HuH-7.5 (cell line): ENCODE measurements around the gene RAB7B.

ENCODE experiments used
- DNase-seq: peaks from one replicate; pipeline ENCODE4 v3.0.0; 2011; ENCODE audit warnings: low spot score

Gene RAB7B

DNA sequence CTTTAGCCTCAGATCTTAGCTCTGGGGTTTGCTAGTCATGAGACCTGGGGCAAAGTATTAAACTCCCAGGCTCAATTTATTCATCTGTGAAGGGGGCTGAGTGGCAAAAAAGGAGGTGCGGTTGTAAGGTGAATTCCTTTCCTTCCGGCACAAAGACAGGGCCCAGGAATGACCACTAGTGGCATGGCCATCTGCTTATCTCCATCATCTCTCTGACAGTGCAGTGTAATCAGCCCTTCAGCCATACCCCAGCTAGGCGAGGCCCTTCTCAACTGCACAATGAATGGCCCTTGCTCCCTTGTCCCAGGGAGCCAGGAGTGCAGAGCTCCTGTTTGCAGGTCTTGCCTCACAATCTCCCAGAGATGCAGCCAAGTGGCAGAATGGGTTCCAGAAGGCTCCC is 54.3 kb downstream of the RAB7B start:
- no peak for DNase-seq

DNA sequence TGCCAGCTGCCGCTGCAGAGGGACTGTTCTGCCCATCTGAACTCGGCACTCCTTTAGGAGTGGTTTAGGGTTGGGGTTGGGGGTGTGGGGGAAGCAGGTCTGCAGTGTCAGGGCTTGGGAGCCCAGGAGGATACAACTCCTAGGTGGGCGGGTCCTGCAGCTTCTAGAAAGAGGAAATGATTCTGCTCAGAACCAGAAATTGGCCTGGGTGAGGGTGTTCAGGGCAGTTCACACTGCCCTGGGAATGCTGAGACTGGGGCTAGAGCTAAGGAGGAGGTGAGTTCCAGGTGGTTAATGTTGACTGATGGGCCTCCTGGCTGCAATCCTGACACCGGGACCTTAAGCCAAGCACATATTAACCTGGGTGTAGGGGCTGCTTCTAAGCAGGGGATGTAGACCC is 55.2 kb downstream of the RAB7B start:
- DNase-seq: no peak

DNA sequence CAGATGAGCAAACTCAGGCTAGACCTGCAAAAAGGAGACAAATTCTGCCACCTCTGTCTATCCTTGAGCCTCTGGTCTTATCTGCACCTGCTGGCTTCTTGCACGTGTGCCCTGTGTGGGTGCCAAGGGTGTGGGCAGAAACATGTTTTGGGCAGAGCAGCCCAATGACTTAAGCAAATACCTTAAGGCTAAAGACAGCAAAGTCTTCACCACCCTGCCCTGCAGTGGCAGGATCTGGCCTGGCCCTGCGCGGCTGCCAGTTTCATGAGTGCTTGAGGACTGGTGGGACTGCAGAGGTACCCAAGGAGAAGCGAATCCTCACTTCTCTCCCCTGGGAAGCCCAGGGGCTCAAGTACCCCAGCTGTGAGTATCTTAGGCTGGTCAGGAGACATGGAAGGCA is 56.2 kb downstream of the RAB7B start:
- DNase-seq: no peak

DNA sequence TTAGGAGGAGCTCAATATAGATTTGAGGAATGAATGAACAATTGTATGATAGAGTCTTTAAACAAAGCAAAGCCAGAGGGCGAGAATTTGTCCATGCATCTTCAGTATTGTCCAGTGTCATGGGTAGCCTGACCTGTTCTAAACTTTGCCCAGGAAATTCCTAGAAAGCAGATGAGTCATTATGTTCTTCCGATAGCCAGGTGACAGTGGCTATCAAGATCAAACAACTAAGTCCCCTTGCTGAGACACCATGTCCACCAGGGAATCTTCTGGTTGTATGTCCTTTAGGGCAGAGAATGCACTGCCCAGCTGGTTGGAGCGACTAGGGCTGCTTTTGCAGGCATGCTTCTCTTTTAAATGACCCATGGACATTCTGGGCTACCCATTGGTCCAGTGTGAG is 58.1 kb downstream of the RAB7B start:
- no peak for DNase-seq

DNA sequence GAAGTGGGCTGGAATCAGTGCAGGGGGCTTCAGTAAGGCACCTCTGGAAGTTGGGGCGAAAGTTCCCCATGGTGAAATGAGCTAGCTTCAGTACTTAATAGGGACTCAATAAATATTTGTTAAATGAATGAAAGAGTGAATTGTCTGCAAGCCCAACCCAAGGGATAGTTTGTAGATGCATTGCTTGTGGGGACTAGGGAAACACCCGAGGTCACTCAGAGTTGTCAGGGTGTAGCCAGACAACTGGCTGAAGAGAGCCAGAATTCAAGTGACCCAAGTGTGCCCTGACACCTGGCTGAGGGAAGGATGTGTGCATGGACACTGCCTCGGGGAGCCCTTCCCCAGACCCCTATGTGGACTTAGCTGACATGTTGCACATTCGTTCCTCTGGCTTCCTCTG is 58.7 kb downstream of the RAB7B start:
- no peak for DNase-seq

DNA sequence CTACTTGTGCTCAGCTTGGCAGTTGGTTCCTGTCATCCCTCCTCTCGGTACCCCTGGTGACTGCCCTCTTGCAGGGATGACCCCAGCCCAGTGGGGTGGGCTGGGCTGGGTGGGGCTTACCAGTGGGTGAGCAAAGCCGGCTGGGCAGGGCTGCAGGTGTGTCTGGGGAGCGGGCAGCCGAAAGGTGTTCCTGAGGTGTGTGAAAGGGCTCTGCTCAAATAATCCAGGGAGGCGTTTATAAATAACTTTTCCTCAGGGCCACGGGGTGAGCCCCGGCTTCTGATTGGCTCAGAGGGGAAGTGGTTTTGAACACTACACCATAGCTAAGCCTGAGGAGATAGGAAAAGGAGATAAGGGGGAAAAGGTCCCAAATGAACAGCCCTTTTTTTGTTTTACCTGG is 60.0 kb downstream of the RAB7B start, which contains the start of gene SLC26A9:
TSS of gene SLC26A9 (minus strand) at position 212 of the 400 bp plus-strand sequence. CDS start 7,636 bp downstream, outside the sequence.
- DNase-seq: no peak

DNA sequence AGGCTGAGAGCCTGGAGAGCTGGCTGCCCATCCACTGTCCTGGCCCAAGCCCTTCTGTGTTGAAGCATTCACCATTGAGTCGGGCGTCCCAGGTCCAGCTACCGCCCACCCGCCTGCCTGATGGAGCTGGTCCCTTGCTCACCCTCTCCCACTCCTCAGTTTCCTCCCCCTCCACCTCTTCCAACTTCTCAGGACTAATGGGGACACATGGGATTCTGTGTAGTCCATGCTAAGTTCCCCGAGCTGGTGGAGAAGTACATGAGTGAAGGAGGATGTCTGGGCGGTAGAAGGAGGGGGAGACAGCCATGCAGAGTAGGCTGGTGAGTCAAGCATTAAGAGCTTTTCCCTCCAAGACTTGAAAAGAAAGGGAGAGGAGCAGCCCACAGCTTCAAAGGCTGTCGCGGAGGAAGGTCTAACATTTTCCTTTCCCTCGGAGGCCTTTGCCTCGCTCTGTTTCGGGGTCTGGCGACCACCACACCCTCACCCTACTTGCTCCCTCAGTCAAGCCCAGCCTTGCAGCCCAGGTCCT is 60.5 kb downstream of the RAB7B start:
- no peak for DNase-seq

DNA sequence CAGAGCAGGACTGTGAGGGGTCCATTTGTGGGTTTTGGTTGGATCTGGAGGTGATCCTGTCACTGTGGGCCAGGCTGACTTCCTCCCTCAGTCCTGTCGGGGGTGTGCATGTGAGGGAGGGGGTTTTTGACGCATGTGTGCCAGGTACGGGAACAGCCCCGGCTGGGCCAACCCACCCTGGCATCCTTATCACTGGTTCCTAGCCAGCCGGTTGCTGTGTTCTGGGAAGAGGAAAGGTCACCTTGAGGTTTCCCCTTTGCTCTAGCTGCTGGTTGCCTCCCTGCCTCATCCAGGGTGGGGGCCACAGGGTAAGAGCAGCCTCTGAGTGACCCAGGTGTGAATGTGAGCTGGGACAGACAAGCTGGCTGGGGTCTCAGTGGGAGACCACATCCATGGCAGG is 62.5 kb downstream of the RAB7B start:
- DNase-seq: no peak

DNA sequence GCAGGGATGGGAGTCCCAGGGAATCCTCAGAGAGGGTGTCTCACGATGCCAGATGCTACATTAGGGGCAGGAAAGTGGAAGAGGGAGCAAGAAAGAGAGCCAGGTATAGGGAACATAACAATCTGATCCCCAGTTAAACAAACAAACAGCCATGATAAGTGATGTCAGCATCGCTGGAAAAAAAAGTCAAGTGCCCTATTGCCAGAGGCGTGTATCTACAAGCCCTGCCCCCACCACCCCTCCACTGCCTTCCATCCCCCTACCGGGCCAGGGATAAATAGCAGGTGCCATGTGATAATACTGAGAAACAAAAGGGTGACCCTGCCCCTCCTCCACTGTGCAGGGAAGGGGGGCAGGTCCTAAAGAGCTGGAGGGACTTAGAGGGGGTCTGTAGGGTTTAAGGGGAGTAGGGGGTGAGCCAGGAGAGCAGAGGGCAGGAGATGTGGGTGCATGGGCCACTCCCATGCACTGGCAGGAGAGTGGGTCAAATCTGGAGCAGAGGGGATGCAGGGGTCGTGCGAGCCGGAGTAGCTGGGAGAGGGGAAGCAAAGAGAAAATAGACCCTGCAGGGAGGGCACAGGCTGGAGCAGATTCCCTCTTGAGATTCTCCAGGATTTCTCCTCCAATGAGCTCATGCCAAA is 63.4 kb downstream of the RAB7B start:
- DNase-seq: peak; percentile 41

DNA sequence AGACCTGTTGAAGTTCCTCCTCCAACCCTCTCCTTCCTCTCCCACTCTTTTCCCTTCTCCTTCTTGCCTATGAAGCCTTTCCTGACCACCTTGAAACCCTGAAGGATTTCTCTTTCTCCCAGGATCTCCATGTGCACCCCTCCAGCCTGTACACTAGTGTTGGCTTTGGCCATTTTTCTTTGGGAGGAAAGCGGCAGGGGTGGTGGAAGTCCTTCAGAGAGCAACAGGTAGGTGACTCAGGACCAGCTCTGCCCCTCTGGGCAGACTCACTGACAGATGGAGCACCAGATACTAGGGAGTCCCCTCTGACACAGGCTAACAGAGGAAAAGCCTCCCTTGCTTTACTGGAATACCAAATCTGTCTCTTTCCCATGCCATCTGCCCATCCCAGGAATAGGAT is 64.5 kb downstream of the RAB7B start:
- DNase-seq: no peak

DNA sequence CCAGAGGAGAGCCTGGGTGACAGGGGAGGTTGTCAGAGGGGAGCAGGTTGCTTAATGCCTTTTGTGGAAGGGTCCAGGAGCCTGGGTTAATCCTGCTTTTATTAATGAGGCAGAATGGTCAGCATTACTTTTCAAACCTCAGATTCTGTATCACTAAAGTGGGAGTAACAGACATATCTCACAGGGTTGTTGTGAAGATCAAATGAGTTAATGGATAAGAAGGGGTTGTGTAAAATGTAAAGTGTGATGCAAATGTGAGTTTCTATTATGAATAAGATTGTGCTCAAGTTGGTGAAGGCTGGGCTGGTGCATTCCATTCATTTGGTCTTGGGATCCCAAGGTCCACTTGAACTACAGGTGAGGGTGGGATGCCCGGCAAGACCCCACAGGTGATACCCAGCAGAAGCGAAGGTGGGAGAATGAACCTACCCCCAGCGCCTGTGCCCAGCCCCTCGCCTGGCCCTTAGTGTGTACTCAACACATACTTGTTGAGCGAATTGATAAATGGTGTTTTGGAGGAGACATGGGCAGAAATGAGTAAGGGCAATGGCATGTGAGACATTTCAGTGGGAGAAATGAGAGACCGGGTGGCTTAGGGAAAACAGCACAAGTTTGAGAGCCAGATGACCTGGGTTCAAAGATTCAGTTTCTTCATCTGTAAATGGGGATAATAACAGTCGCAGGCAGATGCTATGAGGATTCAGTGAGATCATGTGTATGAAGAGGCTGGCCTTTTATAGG is 66.2 kb downstream of the RAB7B start:
- no peak for DNase-seq

DNA sequence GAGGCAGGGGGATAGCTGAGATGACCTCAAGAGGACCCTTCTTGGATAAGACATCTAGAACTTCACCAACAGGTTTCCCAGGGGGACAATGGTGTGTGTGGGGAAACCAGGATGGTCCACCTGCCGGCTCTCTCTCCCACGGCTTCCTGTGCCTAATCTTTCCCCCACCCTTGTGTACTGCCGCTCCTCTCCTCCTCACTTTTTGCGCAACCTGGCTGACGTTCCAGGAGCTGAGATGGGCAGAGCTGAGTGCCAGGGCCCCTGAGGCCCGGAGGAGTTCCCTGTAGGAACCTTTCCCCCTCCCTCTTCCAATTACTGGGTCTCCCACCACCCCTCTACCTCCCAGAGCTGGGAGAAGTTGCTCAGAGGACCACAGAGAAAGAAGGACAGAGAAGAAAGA is 66.9 kb downstream of the RAB7B start:
- DNase-seq: no peak

DNA sequence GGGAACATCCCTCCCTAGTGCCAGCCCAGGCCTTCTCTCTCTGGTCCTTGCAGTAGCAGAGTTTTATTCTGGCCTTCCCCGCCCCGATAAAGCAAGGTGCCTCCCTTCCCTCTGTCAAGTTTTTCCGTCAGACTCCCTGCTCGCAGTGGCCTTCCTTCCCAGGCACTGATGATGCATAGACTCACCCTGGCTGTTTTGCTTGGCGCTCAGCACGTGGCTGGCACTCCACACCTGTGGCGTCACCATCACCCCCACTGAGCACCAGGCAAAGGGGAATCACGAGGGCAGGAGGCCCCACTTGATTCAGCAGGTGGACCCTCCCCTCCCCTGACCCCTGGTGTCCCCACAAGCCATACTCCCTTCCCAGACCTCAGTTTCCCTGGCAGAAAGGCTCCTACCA is 67.3 kb downstream of the RAB7B start:
- DNase-seq: no peak

DNA sequence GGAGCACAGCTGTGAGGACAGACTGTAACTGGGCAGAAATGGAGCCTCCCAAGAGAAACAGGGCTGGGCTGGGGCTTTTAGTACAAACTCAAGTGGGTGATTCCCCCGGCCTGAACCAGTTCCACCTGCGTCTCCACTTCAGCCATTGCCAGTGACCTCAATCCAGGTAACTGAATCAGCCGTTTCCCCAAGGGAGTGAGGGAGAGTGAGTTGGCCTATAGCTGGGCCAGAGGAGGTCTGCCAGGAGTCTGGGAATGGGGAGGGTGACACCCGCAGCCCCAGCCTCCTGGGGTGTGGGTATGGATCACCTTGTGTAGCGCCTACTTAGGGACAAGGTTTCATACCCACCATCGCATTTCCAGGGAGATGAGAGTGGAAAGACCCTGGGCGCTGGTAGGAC is 68.4 kb downstream of the RAB7B start:
- DNase-seq: no peak

DNA sequence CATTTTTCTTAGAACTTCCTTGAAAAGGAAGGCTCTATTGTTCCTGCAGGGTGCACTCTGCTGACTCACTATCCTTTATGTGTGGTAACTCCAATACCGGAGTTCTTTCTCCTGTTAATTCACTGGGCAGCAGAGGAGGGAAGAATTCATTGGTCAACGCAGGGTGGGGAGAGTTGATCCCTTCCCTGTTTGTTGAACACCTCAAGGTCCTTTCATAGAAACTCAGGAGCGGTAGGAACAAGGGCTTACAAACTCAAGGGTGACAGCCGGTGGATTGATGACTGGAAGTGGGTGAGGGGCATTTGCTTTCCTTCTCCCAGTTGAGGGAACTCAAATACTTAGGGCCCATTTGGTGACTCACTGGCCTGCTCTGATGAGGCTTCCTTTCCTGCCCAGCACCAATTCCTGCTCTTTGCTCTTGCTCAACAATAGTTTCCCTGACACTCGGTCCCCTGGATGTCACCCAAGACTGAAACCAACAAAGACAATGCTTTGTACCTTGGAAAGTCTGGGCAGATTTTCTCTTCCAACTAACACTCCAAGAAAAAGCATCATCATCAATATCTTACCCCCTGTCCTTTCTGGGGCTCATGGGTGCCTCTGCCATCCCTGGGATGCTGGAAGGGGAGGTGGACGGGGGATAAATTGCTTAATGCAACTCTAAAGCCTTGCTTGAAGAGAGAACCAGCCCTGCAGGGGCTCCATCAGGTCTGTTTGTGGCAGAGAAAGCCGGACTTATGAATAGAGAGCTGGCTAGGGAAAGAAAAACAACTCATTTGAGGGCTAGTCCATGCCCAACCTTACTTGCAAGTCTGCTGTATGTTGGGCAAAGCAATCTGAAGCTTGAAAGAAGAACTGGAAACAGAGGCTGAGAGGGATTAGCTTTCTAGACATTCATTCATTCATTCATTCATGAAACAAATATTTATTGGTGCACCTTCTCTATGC is 69.2 kb downstream of the RAB7B start:
- DNase-seq: no peak

DNA sequence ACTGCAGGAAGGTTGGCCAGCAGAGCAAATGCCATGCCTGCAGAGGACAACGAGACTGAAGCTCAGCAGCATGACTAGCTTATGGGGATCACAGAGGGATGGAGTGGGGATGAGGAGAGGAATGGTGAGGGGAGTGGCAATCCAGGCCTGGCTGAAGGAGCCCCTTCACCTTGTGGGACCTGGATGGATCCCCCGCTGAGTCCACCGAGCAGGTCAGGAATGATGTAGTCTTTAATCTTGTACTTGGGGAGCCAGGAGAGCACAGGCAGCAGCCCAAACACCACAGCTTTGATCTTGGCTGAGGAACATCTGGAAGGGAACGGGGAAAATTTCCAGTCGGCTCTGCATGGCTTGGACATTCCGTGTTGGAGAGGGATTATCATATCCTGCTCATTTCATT is 70.4 kb downstream of the RAB7B start:
- no peak for DNase-seq

DNA sequence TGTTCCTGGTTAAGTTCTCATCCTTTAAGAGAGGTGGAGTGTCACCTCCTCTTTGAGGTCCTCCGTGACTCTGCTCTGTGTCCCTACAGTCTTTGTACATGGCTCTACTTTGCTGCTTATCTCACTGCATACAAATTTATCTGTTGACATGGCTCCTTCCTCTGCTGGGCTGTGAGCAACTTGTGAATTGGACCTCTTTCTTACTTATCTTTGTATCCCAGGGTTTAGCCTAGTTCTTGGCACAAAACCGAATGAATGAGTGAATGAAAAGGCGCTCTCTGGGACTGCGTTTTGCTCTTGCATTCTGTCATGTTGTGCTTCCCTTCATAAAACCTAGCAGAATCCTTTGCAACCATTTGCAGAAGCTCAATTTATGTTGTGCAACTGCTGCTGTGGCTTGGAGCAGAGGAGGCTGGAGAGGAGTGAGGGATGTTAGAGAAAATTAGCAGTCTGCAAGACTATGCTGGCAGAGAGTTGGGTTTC is 72.4 kb downstream of the RAB7B start:
- no peak for DNase-seq

DNA sequence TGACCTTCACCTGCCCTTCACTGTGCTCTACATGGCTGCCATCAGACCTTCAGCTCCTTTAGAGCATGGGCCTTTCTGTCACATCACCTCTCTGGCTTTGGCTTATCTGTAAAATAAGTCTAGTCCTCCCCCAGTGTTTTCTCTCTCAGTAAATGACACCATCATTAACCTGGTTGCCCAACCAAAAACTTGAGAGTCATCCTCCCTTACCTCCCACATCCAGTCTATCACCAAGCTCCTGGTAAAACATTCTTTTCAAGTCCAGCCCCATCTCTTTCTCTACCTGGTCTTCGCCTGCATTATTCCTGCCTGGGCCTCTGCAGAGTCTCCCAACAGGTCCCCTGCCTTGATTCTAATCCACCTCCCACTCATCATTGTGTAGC is 73.0 kb downstream of the RAB7B start:
- no peak for DNase-seq

DNA sequence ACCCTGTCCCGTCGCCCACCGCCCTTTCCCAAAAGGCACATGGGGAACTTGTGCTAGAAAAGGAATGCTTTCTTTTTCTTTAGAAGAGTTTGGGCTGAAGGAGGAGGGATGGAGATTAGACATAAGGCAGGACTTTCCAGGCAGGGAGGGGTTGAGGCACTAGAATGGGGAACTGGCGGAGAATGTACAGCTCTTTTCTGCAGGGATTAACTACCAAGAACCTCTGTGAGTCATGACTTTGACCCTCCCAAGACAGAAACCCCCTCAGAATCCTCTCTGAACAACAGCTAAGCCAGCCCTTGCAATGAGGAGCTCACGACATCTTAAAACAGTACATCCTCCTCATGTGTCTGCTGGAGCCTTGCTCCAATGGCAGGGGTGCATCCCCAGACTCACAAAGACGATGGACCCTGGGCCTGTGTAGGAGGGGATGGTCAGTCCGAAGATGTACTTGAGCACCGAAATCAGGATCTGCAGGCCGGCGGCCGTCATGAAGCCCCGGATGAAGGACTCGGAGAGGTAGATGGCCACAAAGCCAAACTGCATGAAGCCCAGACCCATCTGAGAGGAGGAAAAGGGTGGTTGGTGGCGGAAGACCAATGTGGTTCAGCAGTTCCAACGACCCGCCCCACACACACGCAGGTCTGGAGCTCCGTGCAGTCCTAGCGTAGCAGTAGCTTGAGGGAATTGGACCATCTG is 73.5 kb downstream of the RAB7B start:
- no peak for DNase-seq

DNA sequence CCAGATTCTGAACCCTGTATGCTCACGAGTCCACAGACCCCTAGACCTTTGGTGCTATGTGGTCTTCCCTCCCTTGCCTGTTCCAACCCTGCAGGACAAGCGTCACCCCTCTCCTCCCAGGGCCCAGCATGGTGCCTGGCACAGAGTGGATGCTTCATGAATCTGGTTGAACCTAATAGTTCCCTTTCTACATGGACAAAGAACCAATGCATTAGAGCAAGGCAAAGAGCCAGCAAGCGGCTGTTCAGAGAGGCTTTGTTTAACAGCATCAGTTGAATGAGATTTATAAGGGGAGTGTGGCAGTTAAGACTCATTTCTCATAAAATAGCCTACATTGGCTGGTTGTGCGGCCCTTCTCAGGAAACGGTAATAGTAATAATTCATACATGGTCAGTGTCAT is 74.9 kb downstream of the RAB7B start:
- DNase-seq: no peak

DNA sequence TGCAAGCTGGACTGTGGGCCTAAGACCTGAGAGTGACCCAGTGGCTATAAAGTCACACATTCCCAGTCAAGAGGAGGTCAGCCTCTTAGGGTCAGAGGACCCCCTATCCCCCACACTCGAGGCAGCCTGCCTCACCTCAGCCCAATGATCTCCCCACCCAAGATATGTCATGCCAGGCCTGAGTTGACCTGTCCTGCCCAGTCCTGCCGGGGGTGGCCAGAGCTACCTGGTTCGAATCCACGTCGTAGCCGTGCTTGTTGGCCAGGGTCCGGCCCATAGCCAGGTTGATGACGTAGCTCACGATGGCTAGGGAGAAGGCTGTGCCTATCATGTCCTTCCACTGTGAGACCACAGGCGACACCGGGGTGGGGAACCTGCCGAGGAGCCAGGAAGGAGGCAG is 75.5 kb downstream of the RAB7B start:
- DNase-seq: no peak

DNA sequence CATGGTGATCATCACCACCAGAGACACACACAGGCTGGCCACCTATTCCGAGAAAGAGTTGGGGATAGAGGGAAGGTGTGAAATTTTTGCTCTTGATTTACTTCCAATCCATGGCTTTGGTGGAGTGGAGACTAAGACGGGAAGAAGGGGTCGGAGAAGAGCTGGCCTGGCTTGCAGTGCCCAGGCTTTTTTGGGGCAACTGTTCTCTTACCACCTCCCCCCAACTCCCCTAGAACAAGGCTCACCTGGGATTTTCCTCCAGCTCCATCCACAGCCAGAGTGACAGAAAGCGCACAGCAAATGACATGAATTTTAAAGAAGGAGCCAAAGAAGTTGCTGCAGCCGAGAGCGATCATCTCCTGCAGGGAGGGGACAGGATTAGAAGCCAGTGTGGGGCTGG is 75.9 kb downstream of the RAB7B start:
- DNase-seq: no peak
